GM18505 (cell line): Measurements from ENCODE around the gene UTP14C.
"Not testable (repeated sequence)": the region's sequence is repeated elsewhere in the genome, so short reads cannot be mapped to it uniquely, and the experiment has no call there.

Source experiments
- ATAC-seq: cut with Tn5 transposase; IDR thresholded peaks from one replicate; pipeline ENCODE4 v1.9.1; 2021; ENCODE audit not compliant: unreplicated experiment
- POLR2A ChIP-seq: IDR thresholded peaks from 4 replicates; pipeline ENCODE4 v1.6.1; 2011; ENCODE audit warnings: borderline replicate concordance; ENCODE audit not compliant: insufficient read depth, insufficient read length; ENCODE audit errors: extremely low read depth

UTP14C gene

GRCh38 chr13:52010890-52011631, 13.4 kb upstream of the UTP14C start, which contains the start of gene ATP7B:
ATP7B (minus strand) TSS chr13:52011450; CDS start chr13:52011337, 113 bp downstream.
- TF ChIP-seq POLR2A = no peak
- peak; percentile 5 for ATAC-seq

GRCh38 chr13:52011632-52012511, 12.6 kb upstream of the UTP14C start, which contains the start of gene ALG11:
ALG11 (plus strand) TSS chr13:52012398; CDS start chr13:52012419, 21 bp downstream.
- TF ChIP-seq POLR2A = peak; percentile 87
- peak; percentile 99 for ATAC-seq

- no peak for ATAC-seq
- TF ChIP-seq POLR2A = no peak
Measured at GRCh38 chr13:52012512-52012836, 12.0 kb upstream of the UTP14C start.

- no peak for TF ChIP-seq POLR2A
Measured at GRCh38 chr13:52016296-52016695, 8.2 kb upstream of the UTP14C start.

GRCh38 chr13:52020191-52020590, 4.3 kb upstream of the UTP14C start:
- no peak for ATAC-seq

More at GRCh38 chr13:52016296-52016695, 8.2 kb upstream of the UTP14C start:
- ATAC-seq = no peak

GRCh38 chr13:52022356-52022755, 2.1 kb upstream of the UTP14C start:
- no peak for ATAC-seq
- no peak for TF ChIP-seq POLR2A

More at GRCh38 chr13:52020191-52020590, 4.3 kb upstream of the UTP14C start:
- no peak for TF ChIP-seq POLR2A

- no peak for TF ChIP-seq POLR2A
- ATAC-seq = no peak
Measured at GRCh38 chr13:52025475-52026245, 1.2 kb downstream of the UTP14C start.

- no peak for TF ChIP-seq POLR2A
- ATAC-seq = no peak
Measured at GRCh38 chr13:52026246-52026626, 1.7 kb downstream of the UTP14C start.

GRCh38 chr13:52027832-52028231, 3.3 kb downstream of the UTP14C start:
- TF ChIP-seq POLR2A = no peak
- no peak for ATAC-seq

GRCh38 chr13:52029569-52029968, 5.1 kb downstream of the UTP14C start:
- ATAC-seq = no peak
- TF ChIP-seq POLR2A = no peak

GRCh38 chr13:52030401-52030800, 5.9 kb downstream of the UTP14C start:
- ATAC-seq = not testable (repeated sequence)

- ATAC-seq = no peak
- TF ChIP-seq POLR2A = no peak
Measured at GRCh38 chr13:52033039-52033438, 8.5 kb downstream of the UTP14C start.

- ATAC-seq = no peak
- no peak for TF ChIP-seq POLR2A
Measured at GRCh38 chr13:52034616-52035226, 10.2 kb downstream of the UTP14C start.
